Nephron progenitor cell (in vitro differentiated cells): ENCODE data around the gene CCSER2.

Source experiments
- DNase-seq: peaks from one replicate; pipeline ENCODE4 v3.0.0; 2021
- H3K27ac Mint-ChIP-seq: 2 replicates; pipeline ENCODE4 v1.8.0; 2021; ENCODE audit warnings: mild to moderate bottlenecking, moderate library complexity, mixed read lengths
- H3K27me3 Mint-ChIP-seq: 2 replicates; pipeline ENCODE4 v1.8.0; 2021; ENCODE audit warnings: mild to moderate bottlenecking, low read depth, mixed read lengths; ENCODE audit not compliant: poor library complexity
- H3K36me3 Mint-ChIP-seq: 2 replicates; pipeline ENCODE4 v1.8.0; 2021; ENCODE audit warnings: low read depth, mixed read lengths
- H3K4me1 Mint-ChIP-seq: 2 replicates; pipeline ENCODE4 v1.8.0; 2021; ENCODE audit warnings: mixed read lengths
- H3K4me3 Mint-ChIP-seq: 2 replicates; pipeline ENCODE4 v1.8.0; 2021; ENCODE audit warnings: mild to moderate bottlenecking, moderate library complexity, mixed read lengths
- H3K9me3 Mint-ChIP-seq: 2 replicates; pipeline ENCODE4 v1.8.0; 2021; ENCODE audit warnings: mild to moderate bottlenecking, moderate library complexity, mixed read lengths
- TF ChIP-seq, protein P1 (sequence below): fragments of 200-600 bp; sonication (generic); IDR thresholded peaks from 2 replicates; pipeline ENCODE4 v1.5.0; 2021; ENCODE audit warnings: antibody characterized with exemption

Gene CCSER2

DNA sequence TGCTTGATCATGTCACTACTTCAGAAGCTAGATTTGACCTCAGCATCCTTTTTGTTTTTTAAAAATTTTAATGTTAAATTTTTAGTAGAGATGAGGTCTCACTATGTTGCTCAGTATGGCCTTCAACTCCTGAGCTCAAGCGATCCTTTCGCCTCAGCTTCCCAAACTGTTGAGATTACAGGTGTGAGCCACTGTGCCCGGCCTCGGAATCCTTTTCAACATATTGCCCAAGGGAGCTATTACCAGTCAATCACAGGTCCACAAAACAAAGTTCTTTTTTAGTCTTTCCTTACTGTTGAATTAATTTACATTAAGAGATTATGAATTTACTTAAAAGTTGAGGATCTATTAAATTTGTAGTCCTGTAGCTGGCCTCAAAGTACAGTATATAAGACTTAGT lies 37.7 kb downstream of the CCSER2 start:
- TF ChIP-seq, protein P1, sequence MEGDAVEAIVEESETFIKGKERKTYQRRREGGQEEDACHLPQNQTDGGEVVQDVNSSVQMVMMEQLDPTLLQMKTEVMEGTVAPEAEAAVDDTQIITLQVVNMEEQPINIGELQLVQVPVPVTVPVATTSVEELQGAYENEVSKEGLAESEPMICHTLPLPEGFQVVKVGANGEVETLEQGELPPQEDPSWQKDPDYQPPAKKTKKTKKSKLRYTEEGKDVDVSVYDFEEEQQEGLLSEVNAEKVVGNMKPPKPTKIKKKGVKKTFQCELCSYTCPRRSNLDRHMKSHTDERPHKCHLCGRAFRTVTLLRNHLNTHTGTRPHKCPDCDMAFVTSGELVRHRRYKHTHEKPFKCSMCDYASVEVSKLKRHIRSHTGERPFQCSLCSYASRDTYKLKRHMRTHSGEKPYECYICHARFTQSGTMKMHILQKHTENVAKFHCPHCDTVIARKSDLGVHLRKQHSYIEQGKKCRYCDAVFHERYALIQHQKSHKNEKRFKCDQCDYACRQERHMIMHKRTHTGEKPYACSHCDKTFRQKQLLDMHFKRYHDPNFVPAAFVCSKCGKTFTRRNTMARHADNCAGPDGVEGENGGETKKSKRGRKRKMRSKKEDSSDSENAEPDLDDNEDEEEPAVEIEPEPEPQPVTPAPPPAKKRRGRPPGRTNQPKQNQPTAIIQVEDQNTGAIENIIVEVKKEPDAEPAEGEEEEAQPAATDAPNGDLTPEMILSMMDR: no peak
- Mint-ChIP-seq H3K4me1 (peaks cover 4% of the 10 kb centered on the region), H3K4me3 (no peak overlapping the region), H3K27ac (peak overlapping the region; percentile 3), H3K27me3 (no peaks in the 10 kb centered on the region), H3K36me3 (peaks cover 14% of the 10 kb centered on the region), H3K9me3 (no peaks in the 10 kb centered on the region)
- no peak for DNase-seq

DNA sequence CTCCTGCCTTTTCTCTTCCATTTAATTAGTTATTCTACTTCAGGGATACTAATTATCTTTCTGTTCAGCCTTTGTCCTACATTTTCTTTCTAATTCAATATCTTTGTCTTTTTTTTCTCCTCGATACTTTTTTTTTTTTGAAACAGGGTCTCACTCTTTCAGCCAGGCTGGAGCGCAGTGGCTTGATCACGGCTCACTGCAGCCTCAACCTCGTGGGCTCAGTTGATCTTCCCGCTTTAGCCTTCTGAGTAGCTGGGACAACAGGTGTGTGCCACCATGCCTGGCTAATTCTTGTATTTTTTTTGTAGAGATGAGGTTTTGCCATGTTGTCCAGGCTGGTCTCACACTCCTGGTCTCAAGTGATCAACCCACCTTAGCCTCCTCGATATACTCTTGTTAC lies 38.9 kb downstream of the CCSER2 start:
- Mint-ChIP-seq H3K36me3 (peaks cover 21% of the 10 kb centered on the region), H3K4me3 (no peak overlapping the region)

DNA sequence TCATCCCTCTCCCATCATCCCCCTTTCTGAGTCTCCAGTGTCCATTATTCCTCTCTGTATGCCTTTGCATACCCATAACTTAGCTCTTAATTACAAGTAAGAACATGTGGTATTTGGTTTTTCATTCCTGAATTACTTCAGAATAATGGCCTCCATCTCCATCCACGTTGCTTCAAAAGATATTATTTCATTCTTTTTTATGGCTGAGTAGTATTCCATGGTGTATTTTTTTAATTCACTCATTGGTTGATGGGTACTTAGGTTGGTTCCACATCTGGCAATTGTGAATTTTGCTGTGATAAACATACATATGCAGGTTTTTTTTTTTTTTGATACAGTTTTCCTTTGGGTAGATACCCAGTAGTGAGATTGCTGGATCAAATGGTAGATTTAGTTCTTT lies 40.4 kb downstream of the CCSER2 start:
- no peak for DNase-seq
- no peak overlapping the region for H3K4me3 Mint-ChIP-seq
- no peaks in the 10 kb centered on the region for H3K4me1 Mint-ChIP-seq
- H3K36me3 Mint-ChIP-seq: peaks cover 20% of the 10 kb centered on the region
- no peaks in the 10 kb centered on the region for H3K27me3 Mint-ChIP-seq
- TF ChIP-seq, protein P1: no peak
- no peak overlapping the region for H3K27ac Mint-ChIP-seq
- no peaks in the 10 kb centered on the region for H3K9me3 Mint-ChIP-seq

More for the DNA sequence above, 38.9 kb downstream of the CCSER2 start:
- H3K9me3 Mint-ChIP-seq: no peaks in the 10 kb centered on the region
- H3K4me1 Mint-ChIP-seq: no peaks in the 10 kb centered on the region
- DNase-seq: no peak
- TF ChIP-seq, protein P1: no peak
- H3K27me3 Mint-ChIP-seq: no peaks in the 10 kb centered on the region
- H3K27ac Mint-ChIP-seq: no peak overlapping the region

DNA sequence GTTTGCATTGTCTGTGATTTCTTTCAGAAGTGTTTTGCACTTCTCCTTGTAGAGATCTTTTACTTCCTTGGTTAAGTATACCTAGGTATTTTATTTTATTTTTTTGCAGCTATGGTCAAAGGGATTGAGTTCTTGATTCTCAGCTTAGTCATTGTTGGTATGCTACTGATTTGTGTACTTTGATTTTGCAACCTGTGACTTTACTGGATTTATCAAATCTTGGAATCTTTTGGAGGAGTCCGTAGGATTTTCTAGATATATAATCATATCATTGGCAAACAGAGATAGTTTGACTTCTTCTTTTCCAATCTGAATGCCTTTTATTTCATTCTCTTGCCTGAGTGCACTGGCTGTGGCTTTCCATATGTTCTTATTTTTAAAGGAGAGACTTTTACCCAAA lies 41.9 kb downstream of the CCSER2 start:
- Mint-ChIP-seq H3K27me3 (no peaks in the 10 kb centered on the region), H3K4me3 (no peak overlapping the region), H3K9me3 (no peaks in the 10 kb centered on the region), H3K36me3 (peaks cover 20% of the 10 kb centered on the region), H3K4me1 (no peaks in the 10 kb centered on the region), H3K27ac (no peak overlapping the region)
- no peak for DNase-seq
- TF ChIP-seq, protein P1: no peak

DNA sequence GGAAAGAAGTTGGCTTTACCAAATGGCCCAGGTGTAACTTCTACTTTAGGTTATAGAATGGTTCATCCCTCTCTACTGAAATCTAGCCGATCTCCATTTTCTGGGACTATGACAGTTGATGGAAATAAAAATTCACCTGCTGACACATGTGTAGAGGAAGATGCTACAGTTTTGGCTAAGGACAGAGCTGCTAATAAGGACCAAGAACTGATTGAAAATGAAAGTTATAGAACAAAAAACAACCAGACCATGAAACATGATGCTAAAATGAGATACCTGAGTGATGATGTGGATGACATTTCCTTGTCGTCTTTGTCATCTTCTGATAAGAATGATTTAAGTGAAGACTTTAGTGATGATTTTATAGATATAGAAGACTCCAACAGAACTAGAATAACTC lies 43.6 kb downstream of the CCSER2 start:
- no peaks in the 10 kb centered on the region for H3K9me3 Mint-ChIP-seq
- H3K27me3 Mint-ChIP-seq: no peaks in the 10 kb centered on the region
- H3K4me3 Mint-ChIP-seq: no peak overlapping the region
- DNase-seq: no peak
- H3K4me1 Mint-ChIP-seq: no peaks in the 10 kb centered on the region
- no peak overlapping the region for H3K27ac Mint-ChIP-seq
- H3K36me3 Mint-ChIP-seq: peaks cover 20% of the 10 kb centered on the region
- TF ChIP-seq, protein P1: no peak

DNA sequence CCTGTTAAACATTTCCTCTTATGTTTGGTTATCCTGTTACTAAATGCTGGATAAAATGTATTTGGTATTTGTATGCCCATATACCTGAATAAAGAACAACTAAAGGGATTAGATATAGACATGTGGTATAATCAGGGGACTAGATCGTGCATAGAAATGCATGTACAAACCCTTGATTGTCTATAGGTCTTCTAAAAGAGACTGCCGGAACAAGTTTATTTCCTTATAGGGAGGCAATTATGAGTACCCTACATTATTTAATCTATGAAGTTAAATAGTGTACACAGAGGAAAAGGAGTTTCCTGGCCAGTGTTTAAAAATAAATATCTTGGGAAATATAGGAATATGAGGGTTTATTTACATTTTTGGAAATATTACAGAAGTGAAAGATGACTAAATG lies 44.6 kb downstream of the CCSER2 start:
- Mint-ChIP-seq H3K9me3 (no peaks in the 10 kb centered on the region), H3K27ac (no peak overlapping the region), H3K4me1 (no peaks in the 10 kb centered on the region), H3K27me3 (no peaks in the 10 kb centered on the region), H3K4me3 (no peak overlapping the region), H3K36me3 (peaks cover 20% of the 10 kb centered on the region)
- DNase-seq: no peak
- TF ChIP-seq, protein P1: no peak
